OCI-LY7 (cell line): ENCODE measurements around the gene KPTN. TPM values are rescaled to one million over a fixed set of nuclear protein-coding genes. Genes with fewer than 3 reads are reported as not detected.

Source experiments
- BruUV-seq: library from RNA; stranded (reverse); fragments of 400-500 nt; replicated peaks from 2 replicates; lab custom pipeline; 2021; lab: Mats Ljungman, UMichigan
- CTCF ChIA-PET: fragments of 300-600 bp; sonication (Branson Sonifier 250); formaldehyde crosslinking; loops from one replicate; lab custom pipeline; 2022; ENCODE audit warnings: antibody characterized with exemption; ENCODE audit not compliant: unreplicated experiment; lab: Charles Lee
- POLR2A ChIA-PET: fragments of 300-600 bp; sonication (Branson Sonifier 250); formaldehyde crosslinking; loops from one replicate; lab custom pipeline; 2022; ENCODE audit warnings: antibody characterized with exemption; lab: Charles Lee
- DNase-seq: peaks from one replicate; pipeline ENCODE4 v3.0.0-alpha.2; 2015; ENCODE audit warnings: low spot score
- H2AFZ ChIP-seq: fragments of 200-600 bp; sonication (generic), shearing (Covaris generic); 2 replicates; pipeline ENCODE4 v1.6.1; 2014; ENCODE audit warnings: mild to moderate bottlenecking, antibody characterized with exemption, low read length, moderate library complexity
- H3K27ac ChIP-seq: fragments of 200-600 bp; sonication (generic); 2 replicates; pipeline ENCODE4 v1.5.1; 2014; ENCODE audit warnings: mixed run types, low read depth, mild to moderate bottlenecking, moderate library complexity, low read length, inconsistent platforms; ENCODE audit not compliant: poor library complexity, severe bottlenecking
- H3K36me3 ChIP-seq: fragments of 200-600 bp; sonication (generic); 2 replicates; pipeline ENCODE4 v1.6.1; 2014; ENCODE audit warnings: mild to moderate bottlenecking, antibody characterized with exemption, low read length, moderate library complexity, mixed read lengths; ENCODE audit not compliant: insufficient read depth
- H3K4me1 ChIP-seq: fragments of 200-600 bp; sonication (generic); 2 replicates; pipeline ENCODE4 v1.5.1; 2014; ENCODE audit warnings: mild to moderate bottlenecking, low read length; ENCODE audit not compliant: insufficient read depth, poor library complexity, severe bottlenecking
- H3K4me2 ChIP-seq: fragments of 200-600 bp; sonication (generic); 2 replicates; pipeline ENCODE4 v1.6.1; 2014; ENCODE audit warnings: mild to moderate bottlenecking, low read length
- H3K4me3 ChIP-seq: fragments of 200-600 bp; sonication (generic); 2 replicates; pipeline ENCODE4 v1.5.1; 2014; ENCODE audit warnings: mild to moderate bottlenecking, low read depth, low read length; ENCODE audit not compliant: poor library complexity, severe bottlenecking
- H3K79me2 ChIP-seq: fragments of 200-600 bp; sonication (generic); 2 replicates; pipeline ENCODE4 v1.6.1; 2016; ENCODE audit warnings: low read depth, mild to moderate bottlenecking, low read length, moderate library complexity, mixed read lengths; ENCODE audit not compliant: insufficient read depth
- H3K9me2 ChIP-seq: fragments of 200-600 bp; sonication (generic); 2 replicates; pipeline ENCODE4 v1.6.1; 2016; ENCODE audit warnings: mild to moderate bottlenecking, low read length, mixed read lengths; ENCODE audit not compliant: insufficient read depth
- H3K9me3 ChIP-seq: fragments of 200-600 bp; sonication (generic); 2 replicates; pipeline ENCODE4 v1.6.1; 2014; ENCODE audit warnings: mild to moderate bottlenecking, mixed run types, low read length, mixed read lengths
- H4K20me1 ChIP-seq: fragments of 200-600 bp; sonication (generic); 2 replicates; pipeline ENCODE4 v1.6.1; 2014; ENCODE audit warnings: mild to moderate bottlenecking, antibody characterized with exemption, low read length, moderate library complexity, mixed read lengths; ENCODE audit not compliant: insufficient read depth
- EZH2phosphoT487 ChIP-seq: fragments of 200-600 bp; sonication (generic); IDR thresholded peaks from 2 replicates; pipeline ENCODE4 v1.6.1; 2018; ENCODE audit warnings: low read depth, borderline replicate concordance, mild to moderate bottlenecking, mixed run types, antibody characterized with exemption, low read length, moderate library complexity, mixed read lengths
- intact Hi-C: fragments of 100-400 bp; cut with micrococcal nuclease; formaldehyde crosslinking; loops from one replicate; pipeline ENCODE4 v1.10.0; 2022; ENCODE audit not compliant: unreplicated experiment
- total RNA-seq, 2 experiments: library from RNA; depleted of rRNA in 1 of 2; stranded (reverse); fragments of >200 nt in 1 of 2; shearing (Covaris generic) in 1 of 2; gene quantifications; 2 replicates each; pipeline ENCODE4 v1.2.3, GENCODE V29; 2014 to 2022
- TF ChIP-seq, protein P1 (sequence below): fragments of 200-600 bp; sonication (generic); conservative IDR thresholded peaks from 2 replicates; pipeline ENCODE4 v1.5.1; 2014; ENCODE audit warnings: mild to moderate bottlenecking, antibody characterized with exemption, low read length, moderate library complexity, mixed read lengths

KPTN gene
- total RNA-seq, 2 experiments from 2014 or later, result 13.6 to 14.0 TPM

- TF ChIP-seq EZH2phosphoT487, result no peak
- TF ChIP-seq, protein P1, sequence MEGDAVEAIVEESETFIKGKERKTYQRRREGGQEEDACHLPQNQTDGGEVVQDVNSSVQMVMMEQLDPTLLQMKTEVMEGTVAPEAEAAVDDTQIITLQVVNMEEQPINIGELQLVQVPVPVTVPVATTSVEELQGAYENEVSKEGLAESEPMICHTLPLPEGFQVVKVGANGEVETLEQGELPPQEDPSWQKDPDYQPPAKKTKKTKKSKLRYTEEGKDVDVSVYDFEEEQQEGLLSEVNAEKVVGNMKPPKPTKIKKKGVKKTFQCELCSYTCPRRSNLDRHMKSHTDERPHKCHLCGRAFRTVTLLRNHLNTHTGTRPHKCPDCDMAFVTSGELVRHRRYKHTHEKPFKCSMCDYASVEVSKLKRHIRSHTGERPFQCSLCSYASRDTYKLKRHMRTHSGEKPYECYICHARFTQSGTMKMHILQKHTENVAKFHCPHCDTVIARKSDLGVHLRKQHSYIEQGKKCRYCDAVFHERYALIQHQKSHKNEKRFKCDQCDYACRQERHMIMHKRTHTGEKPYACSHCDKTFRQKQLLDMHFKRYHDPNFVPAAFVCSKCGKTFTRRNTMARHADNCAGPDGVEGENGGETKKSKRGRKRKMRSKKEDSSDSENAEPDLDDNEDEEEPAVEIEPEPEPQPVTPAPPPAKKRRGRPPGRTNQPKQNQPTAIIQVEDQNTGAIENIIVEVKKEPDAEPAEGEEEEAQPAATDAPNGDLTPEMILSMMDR, result no peak
- Histone ChIP-seq H4K20me1 (no peaks in the 10 kb centered on the region), H3K4me1 (peaks cover 17% of the 10 kb centered on the region), H3K27ac (no peak overlapping the region), H2AFZ (no peak overlapping the region), H3K4me2 (no peak overlapping the region), H3K79me2 (no peaks in the 10 kb centered on the region), H3K9me2 (no peaks in the 10 kb centered on the region), H3K36me3 (no peaks in the 10 kb centered on the region), H3K4me3 (no peak overlapping the region), H3K9me3 (no peaks in the 10 kb centered on the region)
- no TSS peak for BruUV-seq
- POLR2A ChIA-PET, result no interaction called here
- DNase-seq, result no peak
- intact Hi-C loops, result no loop called here
- CTCF ChIA-PET, result no interaction called here
Measured at GRCh38 chr19:47434088-47434487, 49.9 kb downstream of the KPTN start.

DNA sequence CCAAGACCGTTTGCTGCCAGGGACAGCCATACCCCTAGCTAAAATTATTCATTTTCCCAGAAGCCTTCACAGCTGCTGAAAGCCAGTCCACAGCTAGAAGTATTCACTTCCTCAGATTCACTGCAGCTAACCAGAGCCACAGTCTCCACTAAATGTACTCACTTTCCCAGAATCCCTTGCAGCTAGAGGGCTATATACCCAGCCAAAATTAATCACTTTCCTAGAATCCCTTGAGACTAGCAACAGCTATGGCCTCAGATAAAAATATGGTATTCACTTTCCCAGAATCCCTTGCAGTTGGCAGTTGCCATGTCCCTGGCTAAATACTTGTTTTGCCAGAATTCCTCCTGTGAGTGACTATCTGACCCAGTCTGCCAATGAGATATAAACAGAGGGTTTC lies 50.9 kb downstream of the KPTN start:
- no peaks in the 10 kb centered on the region for H3K36me3 ChIP-seq
- peak; percentile 44 for DNase-seq
- POLR2A ChIA-PET, result no interaction called here
- CTCF ChIA-PET, result no interaction called here
- H3K4me3 ChIP-seq, result no peak overlapping the region
- peak overlapping the region; percentile 79; the same call in 1 of the 2 replicates for H2AFZ ChIP-seq
- BruUV-seq, result no TSS peak
- TF ChIP-seq EZH2phosphoT487, result no peak
- TF ChIP-seq, protein P1, result no peak
- no peaks in the 10 kb centered on the region for H3K9me2 ChIP-seq
- H3K4me1 ChIP-seq, result peaks cover 25% of the 10 kb centered on the region
- no peak overlapping the region for H3K4me2 ChIP-seq
- H4K20me1 ChIP-seq, result no peaks in the 10 kb centered on the region
- no peaks in the 10 kb centered on the region for H3K79me2 ChIP-seq
- intact Hi-C loops, result no loop called here
- no peaks in the 10 kb centered on the region for H3K9me3 ChIP-seq
- H3K27ac ChIP-seq, result no peak overlapping the region

GRCh38 chr19:47432499-47432898 lies 51.5 kb downstream of the KPTN start:
- Histone ChIP-seq H3K4me3 (no peak overlapping the region), H3K4me2 (no peak overlapping the region), H3K36me3 (no peaks in the 10 kb centered on the region), H3K9me2 (no peaks in the 10 kb centered on the region), H3K27ac (no peak overlapping the region), H2AFZ (peak overlapping the region; percentile 79; the same call in 1 of the 2 replicates), H3K4me1 (peaks cover 30% of the 10 kb centered on the region), H3K79me2 (no peaks in the 10 kb centered on the region), H4K20me1 (no peaks in the 10 kb centered on the region), H3K9me3 (no peaks in the 10 kb centered on the region)
- no peak for DNase-seq
- no peak for TF ChIP-seq EZH2phosphoT487
- TF ChIP-seq, protein P1, result no peak
- intact Hi-C loops, result no loop called here
- ChIA-PET CTCF (no interaction called here), POLR2A (no interaction called here)
- BruUV-seq, result no TSS peak
